ENCODE data around the gene OR51B6. TPM values are rescaled to one million over a fixed set of nuclear protein-coding genes. Genes with fewer than 3 reads are reported as not detected.
"Not testable (repeated sequence)": the region's sequence is repeated elsewhere in the genome, so short reads cannot be mapped to it uniquely, and the experiment has no call there.

OR51B6 gene
- total RNA-seq, 5 donors from 2014 or later (not counting 1 experiment from before 2014, with no cell fraction given): not detected

GRCh38 chr11:5362017-5362625 is 10.8 kb downstream of the OR51B6 start:
- Histone ChIP-seq H3K9me3 (no peaks in the 10 kb centered on the region), H3K27ac (ENCODE audit: low read length) (no peak overlapping the region), H3K27me3 (replicated peaks in 1 of 2; ENCODE audit: control insufficient read depth in 2 of 2, extremely low read depth in 1 of 2, insufficient read depth in 2 of 2, low read length in 1 of 2) (no peaks in the 10 kb centered on the region), H3K4me3 (ENCODE audit: control insufficient read depth in 1 of 2, extremely low read depth in 1 of 2, low read length in 1 of 2) (no peak overlapping the region), H3K4me1 (ENCODE audit: control insufficient read depth in 1 of 2, extremely low read depth in 1 of 2, insufficient read depth in 2 of 2, low read length in 2 of 2) (no peaks in the 10 kb centered on the region), H3K36me3 (ENCODE audit: control insufficient read depth in 2 of 2, extremely low read depth in 1 of 2, insufficient read depth in 1 of 2, low read length in 1 of 2) (no peaks in the 10 kb centered on the region)
- Mint-ChIP-seq H3K4me1 (no peaks in the 10 kb centered on the region), H3K27ac (no peak overlapping the region), H3K27me3 (peaks cover 3 to 9% of the 10 kb centered on the region in 2 donors), H3K9me3 (peaks cover 0 to 4% (median 2%) of the 10 kb centered on the region in 3 donors), H3K36me3 (no peaks in the 10 kb centered on the region), H3K4me3 (no peak overlapping the region)
- ChIA-PET CTCF (no interaction called here), POLR2A (no interaction called here)
- ATAC-seq (replicated peaks in 1 of 4) (no peak), DNase-seq (no peak)
- WGBS (ENCODE audit: insufficient coverage): 71% methylated on average over 1 of the region's 3 CpGs

GRCh38 chr11:5363679-5364078 is 12.4 kb downstream of the OR51B6 start:
- no peaks in the 10 kb centered on the region for H3K4me1 Mint-ChIP-seq
- no peak for DNase-seq
- ChIA-PET POLR2A (no interaction called here), CTCF (no interaction called here)
- H3K36me3 Mint-ChIP-seq: no peaks in the 10 kb centered on the region
- no peaks in the 10 kb centered on the region for H3K4me1 ChIP-seq (ENCODE audit: control insufficient read depth in 1 of 2, extremely low read depth in 1 of 2, insufficient read depth in 2 of 2, low read length in 2 of 2)
- no peak overlapping the region for H3K27ac ChIP-seq (ENCODE audit: low read length)
- H3K9me3 Mint-ChIP-seq: peaks cover 0 to 4% (median 2%) of the 10 kb centered on the region in 3 donors
- H3K4me3 Mint-ChIP-seq: no peak overlapping the region
- no peaks in the 10 kb centered on the region for H3K9me3 ChIP-seq
- H3K27me3 ChIP-seq (replicated peaks in 1 of 2; ENCODE audit: control insufficient read depth in 2 of 2, extremely low read depth in 1 of 2, insufficient read depth in 2 of 2, low read length in 1 of 2): no peaks in the 10 kb centered on the region
- H3K4me3 ChIP-seq (ENCODE audit: control insufficient read depth in 1 of 2, extremely low read depth in 1 of 2, low read length in 1 of 2): no peak overlapping the region
- no peak for ATAC-seq (replicated peaks in 1 of 4)
- H3K27me3 Mint-ChIP-seq: peaks cover 3 to 9% of the 10 kb centered on the region in 2 donors
- no CpG with 5 or more reads among the region's 1 CpG for WGBS (ENCODE audit: insufficient coverage)
- no peaks in the 10 kb centered on the region for H3K36me3 ChIP-seq (ENCODE audit: control insufficient read depth in 2 of 2, extremely low read depth in 1 of 2, insufficient read depth in 1 of 2, low read length in 1 of 2)
- no peak overlapping the region for H3K27ac Mint-ChIP-seq

DNA sequence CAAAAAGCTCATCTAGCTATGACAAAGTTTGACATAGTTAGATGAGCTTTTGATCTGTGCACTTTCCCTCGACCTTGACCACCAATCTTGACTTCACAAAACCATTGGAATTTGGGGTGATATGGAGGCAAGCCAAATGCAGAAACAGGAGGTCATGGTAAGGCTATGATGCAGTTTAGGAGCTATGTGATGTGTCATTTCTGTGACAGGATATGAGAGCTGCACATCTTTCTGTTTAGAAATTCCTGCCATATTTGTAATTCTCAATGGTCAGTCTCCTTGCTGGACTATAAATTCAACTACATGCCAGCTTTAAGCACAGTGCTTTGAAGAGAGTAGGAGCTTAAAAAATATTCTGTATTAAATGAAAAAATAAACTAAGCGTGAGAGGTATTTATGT is 12.9 kb downstream of the OR51B6 start:
- Mint-ChIP-seq H3K27ac (no peak overlapping the region), H3K4me3 (no peak overlapping the region), H3K27me3 (peaks cover 3 to 9% of the 10 kb centered on the region in 2 donors), H3K36me3 (no peaks in the 10 kb centered on the region), H3K4me1 (no peaks in the 10 kb centered on the region), H3K9me3 (peaks cover 0 to 4% (median 2%) of the 10 kb centered on the region in 3 donors)
- Histone ChIP-seq H3K4me3 (ENCODE audit: control insufficient read depth in 1 of 2, extremely low read depth in 1 of 2, low read length in 1 of 2) (no peak overlapping the region), H3K36me3 (ENCODE audit: control insufficient read depth in 2 of 2, extremely low read depth in 1 of 2, insufficient read depth in 1 of 2, low read length in 1 of 2) (no peaks in the 10 kb centered on the region), H3K4me1 (ENCODE audit: control insufficient read depth in 1 of 2, extremely low read depth in 1 of 2, insufficient read depth in 2 of 2, low read length in 2 of 2) (no peaks in the 10 kb centered on the region), H3K9me3 (no peaks in the 10 kb centered on the region), H3K27ac (ENCODE audit: low read length) (no peak overlapping the region), H3K27me3 (replicated peaks in 1 of 2; ENCODE audit: control insufficient read depth in 2 of 2, extremely low read depth in 1 of 2, insufficient read depth in 2 of 2, low read length in 1 of 2) (no peaks in the 10 kb centered on the region)
- DNase-seq: no peak
- WGBS (ENCODE audit: insufficient coverage): 83% methylated on average over 1 of the region's 2 CpGs
- CTCF ChIA-PET: no interaction called here
- POLR2A ChIA-PET: no interaction called here
- ATAC-seq (replicated peaks in 1 of 4): no peak

DNA sequence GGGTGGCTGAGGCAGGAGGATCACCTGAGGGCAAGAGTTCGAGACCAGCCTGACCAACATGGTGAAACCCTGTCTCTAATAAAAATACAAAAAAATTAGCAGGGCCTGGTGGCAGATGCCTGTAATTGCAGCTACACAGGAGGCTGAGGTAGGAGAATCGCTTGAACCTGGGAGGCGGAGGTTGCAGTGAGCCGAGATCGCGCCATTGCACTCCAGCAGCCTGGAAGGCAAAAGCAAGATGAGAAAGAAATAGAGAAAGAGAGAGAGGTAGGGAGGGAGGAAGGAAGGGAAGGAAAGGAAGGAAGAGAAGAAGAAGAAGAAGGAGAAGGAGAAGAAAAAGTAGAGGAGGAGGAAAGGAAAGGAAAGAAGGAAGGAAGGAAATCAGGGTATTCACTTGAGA is 15.1 kb downstream of the OR51B6 start:
- DNase-seq; H3K27me3 ChIP-seq (replicated peaks in 1 of 2; ENCODE audit: control insufficient read depth in 2 of 2, extremely low read depth in 1 of 2, insufficient read depth in 2 of 2, low read length in 1 of 2); H3K4me3 ChIP-seq (ENCODE audit: control insufficient read depth in 1 of 2, extremely low read depth in 1 of 2, low read length in 1 of 2); ATAC-seq (replicated peaks in 1 of 4); H3K36me3 ChIP-seq (ENCODE audit: control insufficient read depth in 2 of 2, extremely low read depth in 1 of 2, insufficient read depth in 1 of 2, low read length in 1 of 2); H3K4me1 Mint-ChIP-seq; H3K36me3 Mint-ChIP-seq; H3K27me3 Mint-ChIP-seq; H3K4me1 ChIP-seq (ENCODE audit: control insufficient read depth in 1 of 2, extremely low read depth in 1 of 2, insufficient read depth in 2 of 2, low read length in 2 of 2); POLR2A ChIA-PET; CTCF ChIA-PET; H3K27ac Mint-ChIP-seq; H3K9me3 Mint-ChIP-seq; H3K27ac ChIP-seq (ENCODE audit: low read length); H3K4me3 Mint-ChIP-seq; H3K9me3 ChIP-seq: not testable (repeated sequence)
- WGBS (ENCODE audit: insufficient coverage): 92% methylated on average over 5 of the region's 6 CpGs

GRCh38 chr11:5366856-5367255 is 15.5 kb downstream of the OR51B6 start:
- Histone ChIP-seq H3K27me3 (replicated peaks in 1 of 2; ENCODE audit: control insufficient read depth in 2 of 2, extremely low read depth in 1 of 2, insufficient read depth in 2 of 2, low read length in 1 of 2) (no peaks in the 10 kb centered on the region), H3K9me3 (no peaks in the 10 kb centered on the region), H3K4me3 (ENCODE audit: control insufficient read depth in 1 of 2, extremely low read depth in 1 of 2, low read length in 1 of 2) (no peak overlapping the region), H3K36me3 (ENCODE audit: control insufficient read depth in 2 of 2, extremely low read depth in 1 of 2, insufficient read depth in 1 of 2, low read length in 1 of 2) (no peaks in the 10 kb centered on the region), H3K27ac (ENCODE audit: low read length) (no peak overlapping the region), H3K4me1 (ENCODE audit: control insufficient read depth in 1 of 2, extremely low read depth in 1 of 2, insufficient read depth in 2 of 2, low read length in 2 of 2) (no peaks in the 10 kb centered on the region)
- POLR2A ChIA-PET: no interaction called here
- Mint-ChIP-seq H3K27ac (no peak overlapping the region), H3K9me3 (peaks cover 0 to 4% (median under 1%) of the 10 kb centered on the region in 3 donors), H3K27me3 (peaks cover 5 to 9% of the 10 kb centered on the region in 2 donors), H3K4me1 (no peaks in the 10 kb centered on the region), H3K36me3 (no peaks in the 10 kb centered on the region), H3K4me3 (no peak overlapping the region)
- no peak for DNase-seq
- no peak for ATAC-seq (replicated peaks in 1 of 4)
- WGBS (ENCODE audit: insufficient coverage): no CpG with 5 or more reads among the region's 1 CpG
- CTCF ChIA-PET: no interaction called here

DNA sequence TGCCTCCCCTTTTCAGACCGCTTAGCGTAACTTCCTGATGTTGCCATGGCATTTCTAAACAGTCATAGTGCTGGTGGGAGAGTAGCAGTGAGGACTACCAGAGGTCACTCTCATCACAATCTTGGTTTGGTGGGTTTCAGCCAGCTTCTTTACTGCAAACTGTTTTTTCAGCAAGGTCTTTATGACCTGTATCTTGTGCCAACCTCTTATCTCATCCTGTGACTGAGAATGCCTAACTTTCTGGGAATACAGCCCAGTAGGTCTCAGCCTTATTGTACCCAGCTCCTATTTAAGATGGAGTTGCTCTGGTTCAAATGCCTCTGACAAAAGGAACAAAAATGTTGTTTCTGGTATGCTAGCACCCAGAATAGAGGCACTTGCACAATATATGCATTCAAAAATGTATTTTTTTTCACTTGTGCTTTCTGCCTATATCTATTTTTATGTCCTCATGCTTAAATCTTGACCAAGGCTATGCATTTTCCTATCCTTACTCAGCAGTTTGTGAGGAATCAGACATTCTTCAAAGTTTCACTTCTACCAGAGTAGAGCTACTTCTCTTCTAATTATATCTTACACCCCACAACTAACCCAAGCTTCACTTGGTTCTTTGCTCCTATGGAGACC is 16.3 kb downstream of the OR51B6 start:
- Histone ChIP-seq H3K27me3 (replicated peaks in 1 of 2; ENCODE audit: control insufficient read depth in 2 of 2, extremely low read depth in 1 of 2, insufficient read depth in 2 of 2, low read length in 1 of 2) (no peaks in the 10 kb centered on the region), H3K4me1 (ENCODE audit: control insufficient read depth in 1 of 2, extremely low read depth in 1 of 2, insufficient read depth in 2 of 2, low read length in 2 of 2) (no peaks in the 10 kb centered on the region), H3K27ac (ENCODE audit: low read length) (no peak overlapping the region), H3K4me3 (ENCODE audit: control insufficient read depth in 1 of 2, extremely low read depth in 1 of 2, low read length in 1 of 2) (no peak overlapping the region), H3K36me3 (ENCODE audit: control insufficient read depth in 2 of 2, extremely low read depth in 1 of 2, insufficient read depth in 1 of 2, low read length in 1 of 2) (no peaks in the 10 kb centered on the region), H3K9me3 (no peaks in the 10 kb centered on the region)
- H3K36me3 Mint-ChIP-seq: no peaks in the 10 kb centered on the region
- CTCF ChIA-PET: no interaction called here
- peaks cover 6 to 9% of the 10 kb centered on the region in 2 donors for H3K27me3 Mint-ChIP-seq
- peaks cover 0 to 4% (median under 1%) of the 10 kb centered on the region in 3 donors for H3K9me3 Mint-ChIP-seq
- no peak overlapping the region for H3K4me3 Mint-ChIP-seq
- WGBS (ENCODE audit: insufficient coverage): 86% methylated on average over 2 of the region's 2 CpGs
- H3K27ac Mint-ChIP-seq: no peak overlapping the region
- ATAC-seq (replicated peaks in 1 of 4) (no peak), DNase-seq (no peak)
- H3K4me1 Mint-ChIP-seq: no peaks in the 10 kb centered on the region
- POLR2A ChIA-PET: no interaction called here
